Endothelial cell of umbilical vein (primary cell): ENCODE results near the gene EPAS1. TPM values are rescaled to one million over a fixed set of nuclear protein-coding genes. Genes with fewer than 3 reads are reported as not detected.

ENCODE experiments used
- BruUV-seq: library from RNA; stranded (reverse); fragments of 400-500 nt; replicated peaks from 2 replicates; lab custom pipeline; 2021; lab: Mats Ljungman, UMichigan
- CTCF ChIA-PET: fragments of 300-600, 350-600 bp; sonication (Branson Sonifier 250); formaldehyde crosslinking; loops from one replicate; lab custom pipeline; 2021; ENCODE audit warnings: antibody characterized with exemption, inconsistent platforms; lab: Charles Lee
- POLR2A ChIA-PET: fragments of 300-600, 350-600 bp; sonication (Branson Sonifier 250); formaldehyde crosslinking; loops from one replicate; lab custom pipeline; 2021; ENCODE audit warnings: antibody characterized with exemption, inconsistent platforms; lab: Charles Lee
- DNase-seq: peaks from one replicate; pipeline ENCODE4 v3.0.0-alpha.2; 2011; ENCODE audit warnings: low read depth, low spot score
- FAIRE-seq: peaks from 2 replicates; lab custom pipeline; 2011; peaks lifted over from hg19 to GRCh38; lab: Jason Lieb, UNC
- H2AFZ ChIP-seq: 2 replicates; pipeline ENCODE4 v1.6.0; 2012; ENCODE audit warnings: low read depth, low read length, control low read depth, inconsistent platforms
- H3K27ac ChIP-seq: 2 replicates; pipeline ENCODE4 v1.5.1; 2011; ENCODE audit warnings: low read depth, mild to moderate bottlenecking, control low read depth, low read length, moderate library complexity; ENCODE audit not compliant: insufficient read depth
- H3K27me3 ChIP-seq, 2 experiments: 2 replicates each; pipeline versions ENCODE4 v1.6.0 to v1.6.1; 2011; ENCODE audit warnings: low read length in 2 of 2, mixed read lengths in 1 of 2; ENCODE audit not compliant: control insufficient read depth in 2 of 2, insufficient read depth in 2 of 2
- H3K36me3 ChIP-seq, 2 experiments: 2 replicates in 1 of 2; 3 replicates in 1 of 2; pipeline ENCODE4 v1.5.1; 2011; ENCODE audit warnings: low read length in 2 of 2, mild to moderate bottlenecking in 1 of 2, moderate library complexity in 1 of 2; ENCODE audit not compliant: control insufficient read depth in 2 of 2, insufficient read depth in 2 of 2; ENCODE audit errors: extremely low read depth in 1 of 2
- H3K4me1 ChIP-seq: 3 replicates; pipeline ENCODE4 v1.5.1; 2011; ENCODE audit warnings: mild to moderate bottlenecking, low read length; ENCODE audit not compliant: control insufficient read depth, insufficient read depth; ENCODE audit errors: extremely low read depth
- H3K4me2 ChIP-seq: 2 replicates; pipeline ENCODE4 v1.6.1; 2011; ENCODE audit warnings: low read length, control low read depth, mixed read lengths; ENCODE audit not compliant: insufficient read depth
- H3K4me3 ChIP-seq, 3 experiments: fragments of 200-600 bp in 1 of 3; sonication (generic), shearing (Covaris generic) in 1 of 3; replicated peaks in 1 of 3; 2 replicates each; pipeline ENCODE4 v1.5.1; 2011 to 2016; ENCODE audit warnings: control low read depth in 3 of 3, low read length in 3 of 3, mild to moderate bottlenecking in 2 of 3, inconsistent platforms in 1 of 3, low read depth in 1 of 3, moderate library complexity in 1 of 3; ENCODE audit not compliant: insufficient read depth in 1 of 3
- H3K79me2 ChIP-seq: 2 replicates; pipeline ENCODE4 v1.6.0; 2012; ENCODE audit warnings: low read length, inconsistent platforms; ENCODE audit not compliant: control insufficient read depth, insufficient read depth
- H3K9ac ChIP-seq: replicated peaks from 2 replicates; pipeline ENCODE3; 2011; ENCODE audit warnings: low read length, control low read depth; ENCODE audit not compliant: insufficient read depth; ENCODE audit errors: extremely low read depth
- H3K9me1 ChIP-seq: replicated peaks from 3 replicates; pipeline ENCODE4 v1.6.0; 2011; ENCODE audit warnings: mild to moderate bottlenecking, low read length; ENCODE audit not compliant: control insufficient read depth, insufficient read depth; ENCODE audit errors: extremely low read depth
- H3K9me3 ChIP-seq: replicated peaks from 2 replicates; pipeline ENCODE4 v1.5.1; 2012; ENCODE audit warnings: low read length, inconsistent platforms; ENCODE audit not compliant: control insufficient read depth, insufficient read depth
- H4K20me1 ChIP-seq: replicated peaks from 2 replicates; pipeline ENCODE3; 2011; ENCODE audit warnings: mild to moderate bottlenecking, low read length; ENCODE audit not compliant: control insufficient read depth, insufficient read depth; ENCODE audit errors: extremely low read depth
- CTCF ChIP-seq, 2 donors: IDR thresholded peaks; 1 replicate in 1 of 2; 2 replicates in 1 of 2; pipeline ENCODE4 v1.5.1; 2011; ENCODE audit warnings: low read length in 2 of 2, mild to moderate bottlenecking in 2 of 2, moderate library complexity in 2 of 2, control low read depth in 1 of 2, inconsistent platforms in 1 of 2, low read depth in 1 of 2; ENCODE audit not compliant: insufficient read depth in 1 of 2; ENCODE audit errors: extremely low read depth in 1 of 2
- EZH2 ChIP-seq: IDR thresholded peaks from 2 replicates; pipeline ENCODE4 v1.6.1; 2012; ENCODE audit warnings: borderline replicate concordance, low read depth, mild to moderate bottlenecking, moderate library complexity, low read length, inconsistent platforms; ENCODE audit not compliant: severe bottlenecking
- FOS ChIP-seq: IDR thresholded peaks from 2 replicates; pipeline ENCODE4 v1.6.1; 2011; ENCODE audit warnings: mild to moderate bottlenecking, low read length, moderate library complexity, borderline replicate concordance; ENCODE audit not compliant: insufficient read depth
- GATA2 ChIP-seq: IDR thresholded peaks from 2 replicates; pipeline ENCODE4 v1.7.0; 2011; ENCODE audit warnings: low read depth, mild to moderate bottlenecking, moderate library complexity, mixed read lengths, low read length; ENCODE audit not compliant: insufficient read length, insufficient read depth
- JUN ChIP-seq: IDR thresholded peaks from 2 replicates; pipeline ENCODE4 v1.6.1; 2011; ENCODE audit warnings: borderline replicate concordance, low read depth; ENCODE audit not compliant: insufficient read length, insufficient read depth
- MAX ChIP-seq: IDR thresholded peaks from 2 replicates; pipeline ENCODE4 v1.6.1; 2011; ENCODE audit not compliant: insufficient read depth, insufficient read length
- MYC ChIP-seq: IDR thresholded peaks from one replicate; pipeline ENCODE4 v1.6.1; 2011; ENCODE audit warnings: mild to moderate bottlenecking, low read depth, low read length
- POLR2A ChIP-seq: IDR thresholded peaks from 2 replicates; pipeline ENCODE4 v1.6.1; 2012; ENCODE audit warnings: low read depth, mild to moderate bottlenecking, control low read depth, low read length
- POLR2AphosphoS5 ChIP-seq: IDR thresholded peaks from 2 replicates; pipeline ENCODE4 v1.6.1; 2012; ENCODE audit warnings: low read depth, mild to moderate bottlenecking, control low read depth, low read length, moderate library complexity; ENCODE audit not compliant: insufficient read depth
- dilution Hi-C: fragments of 300-500 bp; cut with MboI; formaldehyde crosslinking; loops from one replicate; pipeline ENCODE4 v1.15.0; 2019; ENCODE audit warnings: low sequenced_read_pairs; ENCODE audit not compliant: extremely low pct_ligation_motif_present
- intact Hi-C: fragments of 100-400 bp; cut with micrococcal nuclease; formaldehyde crosslinking; loops from one replicate; pipeline ENCODE4 v1.10.0; 2022
- polyA plus RNA-seq, 4 experiments: library from polyadenylated mRNA; depleted of rRNA in 3 of 4; stranded (reverse) in 3 of 4; unstranded in 1 of 4; fragments of >200 nt; gene quantifications; 2 replicates each; pipeline versions ENCODE4 v1.2.1 to v1.2.3, GENCODE V29; 2011 to 2012; ENCODE audit warnings: missing spikeins in 1 of 4
- total RNA-seq: library from RNA; stranded (reverse); gene quantifications from 2 replicates; pipeline ENCODE4 v1.2.3, GENCODE V29; 2021

The EPAS1 gene
- total and polyA plus RNA-seq, 2 donors (not counting 3 experiments of a cell fraction or from before 2014, with no cell fraction given) = 229 to 374 TPM

- dilution Hi-C loops (no loop called here), intact Hi-C loops (no loop called here)
- H3K9ac ChIP-seq = no peak overlapping the region
- H3K27ac ChIP-seq = no peak overlapping the region
- DNase-seq (no peak), FAIRE-seq (no peak)
- no TSS peak for BruUV-seq
- H3K79me2 ChIP-seq = no peaks in the 10 kb centered on the region
- H3K4me1 ChIP-seq = peaks cover 37% of the 10 kb centered on the region
- no peaks in the 10 kb centered on the region for H3K9me1 ChIP-seq
- no peak overlapping the region for H3K4me3 ChIP-seq
- TF ChIP-seq FOS = no peak
- TF ChIP-seq EZH2 = no peak
- no peak for TF ChIP-seq MYC
- TF ChIP-seq POLR2AphosphoS5 = no peak
- TF ChIP-seq GATA2 = no peak
- TF ChIP-seq JUN = no peak
- no peak for TF ChIP-seq CTCF (IDR thresholded peaks at IDR 0.05; ENCODE audit: extremely low read depth in 1 of 2, insufficient read depth in 1 of 2, low read depth in 1 of 2, low read length in 2 of 2)
- TF ChIP-seq MAX = no peak
- no peak for TF ChIP-seq POLR2A
- H3K36me3 ChIP-seq = no peaks in the 10 kb centered on the region
- no peaks in the 10 kb centered on the region for H3K9me3 ChIP-seq
- no peaks in the 10 kb centered on the region for H4K20me1 ChIP-seq
- no peak overlapping the region for H3K4me2 ChIP-seq
- POLR2A ChIA-PET = no interaction called here
- CTCF ChIA-PET = interaction anchor here (1.2 to 2.0 kb wide), 2 partner anchors 9 to 202 kb away, joined by 4 to 9 read pairs; no protein-coding TSS in a partner anchor
- H2AFZ ChIP-seq = no peak overlapping the region
- H3K27me3 ChIP-seq = no peaks in the 10 kb centered on the region
Measured at GRCh38 chr2:46264447-46264846, 32.8 kb upstream of the EPAS1 start.
